CD4-positive, alpha-beta T cell treated with Interleukin-1 beta for 1 hour (primary cell): ENCODE results near the gene AADAC.
"Not testable (repeated sequence)": the region's sequence is repeated elsewhere in the genome, so short reads cannot be mapped to it uniquely, and the experiment has no call there.

Source experiments
- DNase-seq, 2 donors: peaks; one replicate each; pipeline ENCODE4 v3.0.0-alpha.2; 2020 to 2022

AADAC gene

GRCh38 chr3:151798466-151798865, 15.4 kb upstream of the AADAC start:
- DNase-seq, result no peak

- DNase-seq, result no peak
These were observed 13.5 kb upstream of the AADAC start for GRCh38 chr3:151800431-151800830.

GRCh38 chr3:151804267-151804666, 9.6 kb upstream of the AADAC start:
- no peak for DNase-seq

- DNase-seq, result no peak
These were observed 7.1 kb upstream of the AADAC start for GRCh38 chr3:151806838-151807237.

DNA sequence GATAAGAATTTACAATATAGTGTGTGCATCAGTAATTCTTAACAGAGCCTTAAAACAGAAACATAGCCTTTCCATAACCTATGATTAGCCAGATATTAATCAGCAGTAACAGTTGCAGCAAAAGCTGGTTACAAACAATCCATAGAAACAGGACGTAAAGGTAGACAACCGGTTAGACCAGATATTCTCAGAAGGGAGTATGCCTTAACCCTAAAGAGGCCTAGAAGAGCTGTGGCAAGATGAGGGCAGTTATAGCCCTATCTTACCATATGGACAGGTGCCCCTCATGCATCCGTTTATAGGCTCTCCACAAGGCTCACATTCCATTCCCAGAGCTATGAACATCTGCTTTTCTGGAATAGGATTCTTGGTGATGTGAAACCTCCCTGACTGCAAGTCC, 5.0 kb upstream of the AADAC start:
- not testable (repeated sequence) for DNase-seq

GRCh38 chr3:151811474-151811873, 2.4 kb upstream of the AADAC start:
- no peak for DNase-seq

DNA sequence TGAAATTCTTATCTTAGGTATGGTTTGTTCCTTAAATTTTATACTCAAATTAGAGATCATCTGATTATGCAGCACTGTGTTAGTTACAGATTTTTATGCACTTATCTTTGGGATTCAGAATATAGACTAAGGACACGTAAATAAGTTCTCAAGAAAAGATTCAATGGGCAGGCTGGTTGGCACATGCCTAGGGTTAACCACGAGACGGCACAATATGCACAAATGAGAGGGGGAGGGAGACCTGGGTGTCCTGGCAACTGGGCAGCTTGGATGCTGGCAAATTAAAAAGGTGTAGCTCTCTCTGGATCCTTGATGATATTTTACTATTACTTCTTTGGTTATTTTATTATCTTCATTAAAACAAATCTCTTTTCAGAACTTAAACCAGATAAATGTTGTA, 672 bp downstream of the AADAC start:
- DNase-seq, result no peak

- DNase-seq, result no peak
These were observed 2.2 kb downstream of the AADAC start for GRCh38 chr3:151816091-151816604.

- DNase-seq, result no peak
These were observed 3.6 kb downstream of the AADAC start for GRCh38 chr3:151817473-151817872.

GRCh38 chr3:151818361-151818760, 4.4 kb downstream of the AADAC start:
- DNase-seq, result no peak

- no peak for DNase-seq
These were observed 6.0 kb downstream of the AADAC start for GRCh38 chr3:151819910-151820309.

- DNase-seq, result no peak
These were observed 13.9 kb downstream of the AADAC start for GRCh38 chr3:151827816-151828215.

DNA sequence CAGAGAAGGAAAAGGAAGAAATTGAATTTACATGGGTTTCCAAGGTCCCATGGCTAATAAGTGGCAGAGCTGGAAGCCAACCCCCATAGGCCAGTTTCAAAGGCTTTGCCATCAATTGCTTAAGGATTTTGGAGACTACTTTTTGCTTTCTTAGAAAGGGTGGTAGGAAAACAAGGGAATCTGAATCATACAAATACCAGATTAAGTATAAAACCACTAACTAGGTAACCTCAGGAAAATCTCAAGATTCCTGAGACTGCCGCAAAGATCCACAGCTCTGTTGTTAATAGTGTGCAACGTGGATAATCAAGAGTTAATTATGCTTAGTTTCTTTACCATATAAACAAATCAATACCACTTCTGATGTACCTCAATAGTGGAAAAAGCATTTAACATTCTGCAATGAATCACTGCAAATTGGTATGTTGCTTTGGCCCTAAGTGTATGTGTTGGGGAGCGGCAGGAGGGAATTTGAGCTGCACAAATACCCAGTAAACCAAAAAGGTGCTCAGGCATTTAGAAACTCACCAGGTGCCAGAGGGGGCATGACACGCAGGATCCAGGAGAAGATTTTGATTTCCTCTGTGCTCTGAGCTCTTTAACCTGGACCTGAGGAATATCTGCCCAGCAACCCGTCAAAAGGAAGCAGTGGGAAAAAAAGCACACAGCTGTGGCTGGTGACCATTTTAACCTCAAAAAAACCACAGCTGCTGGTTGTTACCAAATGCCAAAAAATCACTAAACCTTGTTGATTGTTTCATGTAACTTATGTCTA, 22.0 kb downstream of the AADAC start:
- DNase-seq, result no peak

DNA sequence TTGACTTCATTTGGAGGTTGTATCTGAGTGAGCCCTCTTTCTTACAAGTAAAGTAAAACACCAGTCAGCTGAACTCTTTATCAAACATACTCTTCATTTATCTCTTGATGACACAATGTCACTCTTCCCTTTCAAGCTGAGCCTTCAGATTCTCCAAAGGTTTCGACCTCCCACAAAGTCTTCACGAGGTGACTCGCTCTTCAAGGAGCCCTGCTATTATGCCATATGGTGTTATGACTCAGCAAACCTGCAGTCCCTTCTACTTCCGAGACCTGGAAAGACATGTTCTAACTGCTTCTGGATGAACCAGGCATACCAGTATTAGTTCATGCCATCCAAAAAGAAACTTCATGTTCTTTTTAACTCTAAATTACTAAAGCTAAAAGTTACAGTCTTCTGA, 23.1 kb downstream of the AADAC start:
- no peak for DNase-seq

DNA sequence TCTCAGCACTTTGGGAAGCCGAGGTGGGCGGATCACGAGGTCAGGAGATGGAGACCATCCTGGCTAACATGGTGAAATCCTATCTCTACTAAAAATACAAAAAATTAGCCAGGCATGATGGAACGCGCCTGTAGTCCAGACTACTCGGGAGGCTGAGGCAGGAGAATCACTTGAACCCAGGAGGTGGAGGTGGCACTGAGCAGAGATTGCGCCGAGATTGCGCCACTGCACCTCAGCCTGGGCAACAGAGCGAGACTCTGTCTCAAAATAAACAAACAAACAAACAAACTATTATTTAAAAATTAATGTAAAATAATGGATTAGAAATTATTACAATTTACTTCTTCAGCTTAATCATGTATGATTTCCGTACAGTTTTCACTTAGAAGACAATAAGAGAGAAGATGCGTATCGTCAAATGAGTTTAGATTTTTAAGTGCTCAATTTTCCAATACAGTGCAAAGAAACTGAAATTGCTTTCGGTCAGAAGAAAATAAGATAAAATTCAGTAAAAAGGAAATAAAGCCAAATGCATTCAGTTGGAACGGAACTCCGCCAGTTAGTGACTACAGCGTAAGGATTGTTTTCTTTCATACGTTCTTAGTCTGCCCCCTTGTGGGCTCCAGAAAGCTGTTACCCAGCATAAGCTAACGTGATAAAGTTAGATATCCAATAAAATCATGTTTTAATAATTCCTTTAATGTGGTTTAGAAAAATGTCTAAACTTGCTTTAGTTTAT, 24.8 kb downstream of the AADAC start:
- DNase-seq, result peak; percentile 22 to 40

GRCh38 chr3:151839313-151839631, 25.4 kb downstream of the AADAC start:
- no peak for DNase-seq

GRCh38 chr3:151841801-151842200, 27.9 kb downstream of the AADAC start:
- DNase-seq, result no peak

GRCh38 chr3:151843275-151843674, 29.4 kb downstream of the AADAC start:
- DNase-seq, result no peak

GRCh38 chr3:151845306-151845905, 31.5 kb downstream of the AADAC start:
- no peak for DNase-seq

DNA sequence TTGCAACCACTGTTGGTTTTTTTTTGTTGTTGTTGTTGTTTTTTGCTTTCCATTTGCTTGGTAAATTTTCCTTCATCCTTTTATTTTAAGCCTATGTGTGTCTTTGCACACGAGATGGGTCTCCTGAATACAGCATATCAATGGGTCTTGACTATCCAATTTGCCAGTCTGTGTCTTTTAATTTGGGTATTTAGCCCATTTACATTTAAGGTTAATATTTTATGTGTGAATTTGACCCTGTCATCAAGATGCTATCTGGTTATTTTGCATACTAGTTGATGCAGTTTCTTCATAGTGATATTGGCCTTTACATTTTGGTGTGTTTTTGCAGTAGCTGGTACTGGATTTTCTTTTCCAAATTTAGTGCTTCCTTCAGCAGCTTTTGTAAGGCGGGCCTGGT, 36.1 kb downstream of the AADAC start:
- DNase-seq, result not testable (repeated sequence)

DNA sequence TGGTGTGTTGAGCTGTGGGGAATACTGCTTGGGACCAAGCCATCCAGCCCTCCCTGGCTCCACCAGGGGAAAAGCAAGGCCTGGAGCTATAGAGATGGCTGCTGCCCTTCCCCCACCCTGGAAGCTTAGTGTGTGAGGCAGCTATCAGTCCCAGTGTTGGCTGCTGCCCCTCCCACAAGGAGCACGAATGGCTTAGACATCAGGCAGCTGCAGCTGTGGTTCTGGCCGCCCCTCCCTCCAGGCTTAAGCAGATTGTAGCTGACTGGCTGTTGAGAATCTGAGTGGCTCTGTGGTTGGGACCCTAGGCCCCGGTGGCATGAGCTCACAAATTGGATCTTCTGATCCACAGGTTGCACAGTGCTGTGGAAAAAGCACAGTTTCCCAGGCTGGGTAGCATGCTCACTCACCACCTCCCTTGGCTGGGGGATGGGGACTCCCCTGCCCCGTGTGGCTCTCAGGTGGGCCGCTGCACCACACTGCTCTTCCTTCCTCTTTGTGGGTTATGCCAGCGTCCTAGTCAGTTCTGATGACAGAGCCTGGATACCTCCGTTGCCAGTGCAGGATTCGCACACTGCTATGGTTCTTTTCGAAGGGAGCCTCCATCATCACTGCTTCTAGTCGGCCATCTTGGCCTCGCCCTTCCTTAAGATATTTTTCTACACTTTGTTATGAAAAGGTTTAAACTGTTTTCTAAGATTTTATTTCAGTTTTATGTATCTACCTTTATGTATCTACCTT, 38.3 kb downstream of the AADAC start:
- DNase-seq, result no peak

GRCh38 chr3:151856118-151856517, 42.2 kb downstream of the AADAC start:
- no peak for DNase-seq

GRCh38 chr3:151856641-151857040, 42.7 kb downstream of the AADAC start:
- DNase-seq, result no peak
